C4-2B (cell line): Measurements from ENCODE around the gene STEAP1.
A peak's percentile ranks its signal among the peaks of the same experiment; 100 is the strongest.
"Not testable (repeated sequence)": the region's sequence is repeated elsewhere in the genome, so short reads cannot be mapped to it uniquely, and the experiment has no call there.

Source experiments
- ZFX ChIP-seq: fragments of 450-650 bp; IDR thresholded peaks from 2 replicates; pipeline ENCODE4 v1.6.1; 2017
- TF ChIP-seq, protein P1 (sequence below): fragments of 450-650 bp; conservative IDR thresholded peaks from 2 replicates; pipeline ENCODE4 v1.5.1; 2017; ENCODE audit warnings: mild to moderate bottlenecking

DNA sequence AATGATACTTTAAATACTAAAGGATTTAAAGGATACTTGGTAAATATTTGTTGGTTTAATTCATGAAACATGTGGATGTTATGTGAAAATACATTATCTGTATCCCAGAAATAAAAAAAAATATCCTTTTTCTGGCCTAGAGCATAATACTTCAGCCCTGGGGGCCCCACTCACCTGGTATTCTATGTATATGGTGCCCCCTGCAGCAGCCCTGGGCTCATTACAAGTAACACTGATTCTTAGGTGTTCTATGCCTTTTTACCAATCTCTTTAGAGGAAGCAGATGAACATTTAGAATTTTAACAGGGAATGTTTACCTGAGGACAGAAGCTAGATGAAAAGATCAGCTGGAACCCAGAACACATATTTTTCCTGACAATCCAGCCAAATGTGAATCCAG is 4.8 kb upstream of the STEAP1 start:
- TF ChIP-seq, protein P1, sequence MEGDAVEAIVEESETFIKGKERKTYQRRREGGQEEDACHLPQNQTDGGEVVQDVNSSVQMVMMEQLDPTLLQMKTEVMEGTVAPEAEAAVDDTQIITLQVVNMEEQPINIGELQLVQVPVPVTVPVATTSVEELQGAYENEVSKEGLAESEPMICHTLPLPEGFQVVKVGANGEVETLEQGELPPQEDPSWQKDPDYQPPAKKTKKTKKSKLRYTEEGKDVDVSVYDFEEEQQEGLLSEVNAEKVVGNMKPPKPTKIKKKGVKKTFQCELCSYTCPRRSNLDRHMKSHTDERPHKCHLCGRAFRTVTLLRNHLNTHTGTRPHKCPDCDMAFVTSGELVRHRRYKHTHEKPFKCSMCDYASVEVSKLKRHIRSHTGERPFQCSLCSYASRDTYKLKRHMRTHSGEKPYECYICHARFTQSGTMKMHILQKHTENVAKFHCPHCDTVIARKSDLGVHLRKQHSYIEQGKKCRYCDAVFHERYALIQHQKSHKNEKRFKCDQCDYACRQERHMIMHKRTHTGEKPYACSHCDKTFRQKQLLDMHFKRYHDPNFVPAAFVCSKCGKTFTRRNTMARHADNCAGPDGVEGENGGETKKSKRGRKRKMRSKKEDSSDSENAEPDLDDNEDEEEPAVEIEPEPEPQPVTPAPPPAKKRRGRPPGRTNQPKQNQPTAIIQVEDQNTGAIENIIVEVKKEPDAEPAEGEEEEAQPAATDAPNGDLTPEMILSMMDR: peak; percentile 75
- not testable (repeated sequence) for TF ChIP-seq ZFX
